Thyroid gland (tissue), 4 donors: ENCODE results near the gene KCNJ6.

Source experiments
- CTCF ChIP-seq, 6 experiments: fragments of 200-600 bp in 3 of 6; fragments of 450-650 bp in 3 of 6; sonication (generic) in 3 of 6; IDR thresholded peaks; one replicate each; pipeline ENCODE4 v1.5.1; 2016 to 2019; ENCODE audit warnings: antibody characterized with exemption in 6 of 6, mild to moderate bottlenecking in 2 of 6, inconsistent platforms in 1 of 6, moderate library complexity in 1 of 6
- POLR2A ChIP-seq, 2 donors: fragments of 450-650 bp; IDR thresholded peaks; one replicate each; pipeline ENCODE4 v1.6.1; 2017; ENCODE audit warnings: antibody characterized with exemption in 2 of 2, mild to moderate bottlenecking in 2 of 2, moderate library complexity in 1 of 2

- TF ChIP-seq CTCF (IDR thresholded peaks at IDR 0.05) (no peak), POLR2A (IDR thresholded peaks at IDR 0.05) (no peak)
These were observed 300.3 kb downstream of the KCNJ6 start for GRCh38 chr21:37615962-37616361.
